Ovary (tissue), 3 donors: ENCODE measurements around the gene MRPL1.

Experiments used
- EP300 ChIP-seq: sonication (generic); formaldehyde crosslinking; IDR thresholded peaks from one replicate; pipeline ENCODE4 v1.6.1; 2017; ENCODE audit warnings: antibody characterized with exemption
- POLR2A ChIP-seq: fragments of 450-650 bp; IDR thresholded peaks from one replicate; pipeline ENCODE4 v1.6.1; 2017; ENCODE audit warnings: antibody characterized with exemption, mild to moderate bottlenecking, moderate library complexity
- TF ChIP-seq, protein P1 (sequence below), 3 donors: fragments of 450-650 bp in 2 of 3; fragments of 200-600 bp in 1 of 3; IDR thresholded peaks; one replicate each; pipeline versions ENCODE4 v1.5.1 to v1.8.0; 2016 to 2022; ENCODE audit warnings: antibody characterized with exemption in 3 of 3, mild to moderate bottlenecking in 1 of 3
- donor health status: DM: no; HTN: no; CAD: no.

DNA sequence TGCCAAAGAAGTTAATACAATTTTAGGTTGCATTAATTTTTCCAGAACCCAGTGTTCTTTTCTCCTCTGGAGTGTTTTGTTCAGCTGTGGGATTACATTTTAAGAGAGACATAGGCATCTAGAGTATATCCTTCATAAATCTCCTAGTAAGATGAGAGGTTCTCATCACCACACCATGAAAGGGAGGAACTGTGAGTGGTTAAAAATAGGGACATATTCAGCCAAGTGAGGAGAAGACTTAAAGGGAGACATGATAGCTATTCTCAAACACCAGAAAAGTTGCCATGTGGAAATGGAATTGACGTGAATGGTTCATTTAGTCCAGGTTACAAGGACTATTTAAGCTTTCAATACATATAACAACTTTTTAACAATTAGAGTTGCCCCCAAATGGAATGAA lies 6.5 kb upstream of the MRPL1 start:
- TF ChIP-seq, protein P1, sequence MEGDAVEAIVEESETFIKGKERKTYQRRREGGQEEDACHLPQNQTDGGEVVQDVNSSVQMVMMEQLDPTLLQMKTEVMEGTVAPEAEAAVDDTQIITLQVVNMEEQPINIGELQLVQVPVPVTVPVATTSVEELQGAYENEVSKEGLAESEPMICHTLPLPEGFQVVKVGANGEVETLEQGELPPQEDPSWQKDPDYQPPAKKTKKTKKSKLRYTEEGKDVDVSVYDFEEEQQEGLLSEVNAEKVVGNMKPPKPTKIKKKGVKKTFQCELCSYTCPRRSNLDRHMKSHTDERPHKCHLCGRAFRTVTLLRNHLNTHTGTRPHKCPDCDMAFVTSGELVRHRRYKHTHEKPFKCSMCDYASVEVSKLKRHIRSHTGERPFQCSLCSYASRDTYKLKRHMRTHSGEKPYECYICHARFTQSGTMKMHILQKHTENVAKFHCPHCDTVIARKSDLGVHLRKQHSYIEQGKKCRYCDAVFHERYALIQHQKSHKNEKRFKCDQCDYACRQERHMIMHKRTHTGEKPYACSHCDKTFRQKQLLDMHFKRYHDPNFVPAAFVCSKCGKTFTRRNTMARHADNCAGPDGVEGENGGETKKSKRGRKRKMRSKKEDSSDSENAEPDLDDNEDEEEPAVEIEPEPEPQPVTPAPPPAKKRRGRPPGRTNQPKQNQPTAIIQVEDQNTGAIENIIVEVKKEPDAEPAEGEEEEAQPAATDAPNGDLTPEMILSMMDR (IDR thresholded peaks at IDR 0.05) = no peak
- no peak for TF ChIP-seq POLR2A
- no peak for TF ChIP-seq EP300
